Subcutaneous adipose tissue (tissue), 4 donors: Measurements from ENCODE around the gene LNP1. TPM values are rescaled to one million over a fixed set of nuclear protein-coding genes. Genes with fewer than 3 reads are reported as not detected.

Source experiments
- CTCF ChIP-seq: fragments of 450-650 bp; IDR thresholded peaks from one replicate; pipeline ENCODE4 v1.5.1; 2016; ENCODE audit warnings: low read depth, mild to moderate bottlenecking, control low read depth, antibody characterized with exemption, moderate library complexity
- total RNA-seq, 4 donors: library from RNA; depleted of rRNA; stranded (reverse); fragments of >200 nt; gene quantifications; one replicate each; pipeline ENCODE4 v1.1.0, GENCODE V29; 2016

LNP1 gene, protein sequence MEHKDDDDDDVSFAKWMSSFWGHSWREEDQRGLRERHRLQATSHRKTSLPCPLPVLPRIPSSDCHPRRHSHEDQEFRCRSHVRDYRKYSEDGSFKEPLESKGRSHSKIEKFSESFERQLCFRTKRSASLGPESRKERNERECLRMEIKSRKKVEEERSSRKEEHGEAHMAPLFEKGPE
- 1 to 10 TPM; 1.4 to 4.3 (median 2.4) TPM for total RNA-seq

- TF ChIP-seq CTCF = no peak
Measured at GRCh38 chr3:100400780-100401673, at the start of gene LNP1, which contains the start of gene TOMM70. TSS of gene LNP1 (plus strand) at chr3:100401539. CDS start at chr3:100429730, 28,191 bp downstream. TSS of gene TOMM70 (minus strand) at chr3:100401089. CDS start at chr3:100400949, 140 bp downstream.

DNA sequence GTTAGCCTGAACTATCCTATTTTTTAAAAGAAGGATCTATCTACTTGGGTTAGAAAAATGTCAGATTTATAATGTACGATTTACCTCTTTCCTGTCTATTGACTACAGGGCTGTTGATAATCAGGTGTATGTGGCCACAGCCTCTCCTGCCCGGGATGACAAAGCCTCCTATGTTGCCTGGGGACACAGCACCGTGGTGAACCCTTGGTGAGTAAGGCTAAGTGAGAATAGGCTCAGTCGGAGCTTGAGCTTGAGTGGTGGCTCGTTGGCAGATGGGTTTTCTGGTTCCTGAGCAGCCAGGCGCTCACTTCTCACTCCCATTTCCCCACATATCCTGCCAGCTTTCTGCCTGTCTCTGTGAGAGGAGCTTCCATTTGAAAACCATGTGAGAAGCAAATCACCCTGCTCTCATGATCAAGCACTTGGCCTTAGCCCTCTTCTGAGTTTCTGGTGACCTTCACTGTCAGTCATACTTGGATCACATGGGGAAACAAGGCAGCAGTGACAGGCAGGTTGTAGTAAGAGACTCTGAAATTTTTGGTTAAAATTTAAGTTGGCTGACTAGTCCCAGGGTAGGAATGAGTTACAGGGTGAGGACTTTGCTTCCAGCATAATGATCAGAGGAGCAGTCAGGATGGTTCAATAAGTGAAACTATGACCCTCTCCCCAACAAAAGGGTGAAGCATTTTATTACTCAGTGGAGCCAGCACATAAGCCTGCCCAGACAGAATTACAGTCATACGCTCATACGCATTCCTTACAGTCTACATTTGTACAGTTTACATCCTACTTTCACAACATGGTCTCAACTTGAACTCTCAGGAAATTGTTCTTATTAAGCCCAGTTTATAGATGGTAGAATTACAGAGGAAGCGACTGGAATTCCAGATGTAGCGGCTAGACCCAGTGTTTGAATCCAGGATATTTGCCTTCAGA is 48.8 kb upstream of the LNP1 start:
- TF ChIP-seq CTCF = no peak

GRCh38 chr3:100354850-100355249 is 46.5 kb upstream of the LNP1 start:
- no peak for TF ChIP-seq CTCF

DNA sequence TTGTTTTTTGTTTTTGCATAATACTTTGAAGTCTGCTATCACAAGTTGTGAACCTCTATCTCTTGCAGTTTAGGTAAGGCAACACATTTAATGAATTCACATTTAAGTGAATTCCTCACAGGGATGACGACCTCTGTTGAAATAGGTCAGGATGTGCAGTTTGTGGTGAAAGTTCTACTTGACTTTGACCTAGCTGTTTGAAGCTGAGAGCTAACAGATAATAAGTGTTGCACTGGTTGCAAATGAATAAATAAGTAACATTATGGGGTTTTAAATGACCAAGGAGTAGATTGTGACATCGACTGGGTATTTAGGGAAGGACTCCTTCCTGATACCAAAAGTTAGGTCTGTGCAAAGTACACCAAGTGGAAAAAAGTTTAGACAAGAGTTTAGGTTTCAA is 42.9 kb upstream of the LNP1 start:
- no peak for TF ChIP-seq CTCF

DNA sequence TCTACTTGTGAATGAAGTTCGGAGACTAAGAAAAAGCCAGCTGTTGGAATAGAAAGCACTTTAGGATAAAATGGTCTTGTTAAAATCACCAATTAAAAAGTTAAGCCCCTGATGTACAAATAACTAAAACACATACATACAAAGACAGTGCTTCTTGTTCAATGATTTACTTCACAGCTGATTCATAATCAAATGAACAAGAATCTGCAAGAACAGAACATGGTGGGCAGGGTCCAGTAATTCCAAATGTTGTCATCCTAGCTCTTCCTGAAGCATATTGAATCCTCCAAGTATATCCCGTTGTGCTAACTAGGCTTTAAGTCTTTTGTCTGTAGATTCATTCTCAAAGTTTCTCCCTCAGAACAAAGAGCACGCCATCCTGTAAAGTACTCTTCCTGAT is 42.3 kb upstream of the LNP1 start:
- TF ChIP-seq CTCF = no peak

DNA sequence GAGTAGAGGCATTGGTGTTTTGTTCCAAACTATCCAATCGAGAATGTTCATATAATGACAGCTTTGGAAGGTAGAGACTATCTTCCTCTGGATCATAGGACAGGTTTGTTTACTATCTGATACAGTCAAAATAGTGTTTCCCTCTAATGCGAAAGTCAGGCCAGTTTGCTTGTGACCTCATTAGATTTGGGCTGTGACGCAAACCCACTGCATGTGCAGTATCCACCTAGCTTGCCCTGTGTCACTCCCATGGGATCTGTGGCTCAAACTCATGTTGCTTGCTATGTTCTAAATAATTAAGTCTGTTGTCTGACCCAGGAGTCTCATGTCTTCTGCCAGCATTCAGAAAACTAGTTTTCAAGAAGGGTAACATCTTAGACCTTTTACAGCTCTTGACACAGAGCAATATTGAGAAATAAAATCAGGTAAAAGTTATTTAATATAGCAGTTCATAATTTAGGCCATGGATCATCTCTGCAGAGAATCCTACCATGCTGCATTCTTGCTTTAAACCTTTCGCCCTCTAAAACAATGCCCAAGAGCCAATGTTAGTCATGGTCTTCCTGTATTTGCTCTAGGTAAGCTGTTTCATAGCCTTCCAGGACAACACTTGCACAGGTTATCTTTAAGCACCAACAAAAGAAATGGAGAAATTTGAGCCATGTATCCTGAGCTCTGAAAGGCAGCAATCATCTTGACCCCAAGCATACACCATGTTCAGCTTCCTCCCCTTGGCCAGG is 40.4 kb upstream of the LNP1 start:
- TF ChIP-seq CTCF = no peak
